ENCODE results near the gene RAD51B.

- TF ChIP-seq CTCF (IDR thresholded peaks at IDR 0.05) (no peak), POLR2A (IDR thresholded peaks at IDR 0.05) (peak in 1 of 4 donors; percentile 40), POLR2AphosphoS5 (IDR thresholded peaks at IDR 0.05) (peak; percentile 43 to 76), EP300 (IDR thresholded peaks at IDR 0.05) (peak in 1 of 4 donors; percentile 55)
Observed at GRCh38 chr14:68733086-68733914, 913.7 kb downstream of the RAD51B start.

Data from upper lobe of left lung (tissue), 4 donors.